T-helper 2 cell treated with Interferon-gamma antibody and Interleukin-4, amounts not matched to agents 5 μg/mL and 100 μg/mL, for 36 hours (primary cell): ENCODE measurements around the gene PAX3.

Experiments
- DNase-seq: peaks from one replicate; pipeline ENCODE4 v3.0.0; 2021; ENCODE audit warnings: low spot score
- H3K27ac Mint-ChIP-seq: one replicate; pipeline ENCODE4 v1.8.0; 2021; ENCODE audit warnings: mild to moderate bottlenecking, mixed read lengths
- H3K27me3 Mint-ChIP-seq: one replicate; pipeline ENCODE4 v1.8.0; 2021; ENCODE audit warnings: low read depth, mixed read lengths
- H3K36me3 Mint-ChIP-seq: one replicate; pipeline ENCODE4 v1.8.0; 2021; ENCODE audit warnings: low read depth, mixed read lengths
- H3K4me1 Mint-ChIP-seq: one replicate; pipeline ENCODE4 v1.8.0; 2021; ENCODE audit warnings: low read depth, mixed read lengths
- H3K4me3 Mint-ChIP-seq: one replicate; pipeline ENCODE4 v1.8.0; 2022; ENCODE audit warnings: mild to moderate bottlenecking, moderate library complexity, mixed read lengths
- H3K9me3 Mint-ChIP-seq: one replicate; pipeline ENCODE4 v1.8.0; 2021; ENCODE audit warnings: mixed read lengths

Gene PAX3

GRCh38 chr2:222305516-222306392 lies 7.0 kb upstream of the PAX3 start:
- no peak for DNase-seq
- Mint-ChIP-seq H3K4me3 (peak overlapping the region; percentile 82), H3K9me3 (no peaks in the 10 kb centered on the region), H3K27ac (peak overlapping the region; percentile 68), H3K4me1 (peaks cover 18% of the 10 kb centered on the region), H3K36me3 (peaks cover 7% of the 10 kb centered on the region), H3K27me3 (peaks cover 98% of the 10 kb centered on the region)

DNA sequence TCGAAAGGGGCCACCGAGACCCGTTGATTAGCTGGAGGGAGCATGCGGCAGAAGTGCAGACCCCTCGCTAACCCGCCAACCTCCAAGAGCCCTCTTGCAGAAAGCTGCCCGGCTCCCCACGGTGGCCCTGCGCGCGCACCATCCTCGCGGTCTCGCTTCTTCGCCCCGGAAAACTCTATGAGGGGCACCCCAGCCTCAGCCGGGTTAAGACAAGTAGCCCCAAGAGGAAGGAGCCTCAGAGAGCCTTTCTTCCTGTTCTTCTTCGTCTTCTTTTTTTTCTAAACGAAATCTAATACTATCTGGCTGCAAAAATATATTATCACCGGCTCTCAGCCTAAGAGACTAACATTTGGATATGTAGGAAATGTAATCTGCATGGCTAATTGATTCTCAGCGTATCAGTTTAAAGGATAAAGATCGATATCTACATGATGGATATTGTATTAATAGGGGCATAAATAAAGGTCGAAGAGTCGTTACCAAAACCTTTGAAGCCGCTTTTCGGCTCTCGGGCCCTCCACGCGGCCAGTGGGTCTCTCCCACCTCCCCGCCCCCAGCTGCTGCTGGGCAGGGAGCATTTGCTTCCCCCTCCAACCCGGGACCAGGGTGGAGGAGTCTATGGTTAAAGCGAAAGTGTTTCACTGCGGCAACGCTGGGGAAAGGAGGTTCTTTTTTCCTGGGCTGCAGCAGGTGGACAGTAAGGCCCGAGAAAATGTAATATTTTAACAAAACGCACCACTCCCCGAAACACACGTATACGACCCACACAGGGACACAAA lies 6.1 kb upstream of the PAX3 start:
- Mint-ChIP-seq H3K4me3 (peak overlapping the region; percentile 82), H3K36me3 (peaks cover 7% of the 10 kb centered on the region), H3K9me3 (no peaks in the 10 kb centered on the region), H3K27me3 (peaks cover 98% of the 10 kb centered on the region), H3K27ac (peak overlapping the region; percentile 78), H3K4me1 (peaks cover 18% of the 10 kb centered on the region)
- DNase-seq: no peak

DNA sequence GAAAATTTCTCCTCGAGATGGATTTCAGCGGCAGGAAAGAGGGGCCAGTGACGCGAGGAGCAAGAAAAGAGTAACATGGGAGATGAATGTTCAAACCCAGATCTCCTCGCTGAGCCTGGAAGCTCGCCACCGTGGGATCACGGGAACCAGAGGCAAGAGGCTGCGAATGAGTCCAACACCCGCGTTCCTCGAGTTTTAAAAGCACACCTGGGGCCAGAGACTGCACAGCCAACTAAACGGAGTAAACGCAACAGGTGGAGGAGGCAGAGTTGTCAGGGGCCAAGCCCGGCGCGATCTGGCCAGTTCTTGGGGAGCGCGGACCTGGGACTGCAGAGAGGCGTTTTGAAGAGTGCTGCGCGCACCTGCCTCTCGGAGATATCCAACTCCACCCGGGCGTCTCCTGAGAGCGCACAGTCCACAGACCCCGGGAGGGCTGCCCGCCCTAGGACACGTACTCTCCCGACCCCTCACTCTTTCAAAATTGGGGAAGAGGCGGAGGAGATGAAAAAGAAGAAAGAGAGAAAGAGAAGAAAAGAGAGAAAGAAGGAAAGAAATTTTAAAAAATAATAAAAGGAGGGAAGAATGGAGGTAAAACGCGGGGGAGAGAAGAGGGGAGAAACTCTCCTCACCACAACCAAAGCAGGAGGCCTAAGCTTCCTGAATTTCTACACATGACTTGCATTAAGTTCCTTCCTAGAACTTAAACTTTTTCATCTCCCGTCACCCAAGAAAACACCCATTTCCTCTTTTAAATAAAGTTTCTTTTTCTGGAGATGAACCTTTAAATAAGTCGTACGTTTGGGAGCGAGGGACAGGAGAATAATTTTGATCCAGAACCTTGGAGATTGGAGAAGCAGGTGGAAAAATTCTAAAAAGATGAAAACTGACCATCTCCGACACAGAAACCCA lies 5.3 kb upstream of the PAX3 start:
- Mint-ChIP-seq H3K27me3 (peaks cover 98% of the 10 kb centered on the region), H3K27ac (no peak overlapping the region), H3K9me3 (peaks cover 8% of the 10 kb centered on the region), H3K36me3 (peaks cover 9% of the 10 kb centered on the region), H3K4me3 (peak overlapping the region; percentile 50), H3K4me1 (peaks cover 21% of the 10 kb centered on the region)
- no peak for DNase-seq

GRCh38 chr2:222303045-222303827 lies 4.4 kb upstream of the PAX3 start:
- Mint-ChIP-seq H3K27me3 (peaks cover 96% of the 10 kb centered on the region), H3K27ac (peak overlapping the region; percentile 75), H3K4me1 (peaks cover 21% of the 10 kb centered on the region), H3K4me3 (no peak overlapping the region), H3K9me3 (peaks cover 11% of the 10 kb centered on the region), H3K36me3 (peaks cover 9% of the 10 kb centered on the region)
- DNase-seq: no peak

GRCh38 chr2:222302178-222303018 lies 3.6 kb upstream of the PAX3 start:
- Mint-ChIP-seq H3K36me3 (peaks cover 9% of the 10 kb centered on the region), H3K4me3 (no peak overlapping the region), H3K27me3 (peaks cover 96% of the 10 kb centered on the region), H3K27ac (peak overlapping the region; percentile 68), H3K4me1 (peaks cover 20% of the 10 kb centered on the region), H3K9me3 (peaks cover 11% of the 10 kb centered on the region)
- DNase-seq: no peak

- H3K27me3 Mint-ChIP-seq: peaks cover 96% of the 10 kb centered on the region
- peaks cover 11% of the 10 kb centered on the region for H3K9me3 Mint-ChIP-seq
- H3K36me3 Mint-ChIP-seq: peaks cover 9% of the 10 kb centered on the region
- no peak overlapping the region for H3K27ac Mint-ChIP-seq
- H3K4me1 Mint-ChIP-seq: peaks cover 18% of the 10 kb centered on the region
- H3K4me3 Mint-ChIP-seq: no peak overlapping the region
- DNase-seq: no peak
Measured at GRCh38 chr2:222301796-222302118, 3.0 kb upstream of the PAX3 start.

GRCh38 chr2:222301053-222301795 lies 2.4 kb upstream of the PAX3 start:
- Mint-ChIP-seq H3K27ac (no peak overlapping the region), H3K4me3 (no peak overlapping the region), H3K4me1 (peaks cover 17% of the 10 kb centered on the region), H3K36me3 (peaks cover 9% of the 10 kb centered on the region), H3K27me3 (peaks cover 96% of the 10 kb centered on the region), H3K9me3 (peaks cover 11% of the 10 kb centered on the region)
- DNase-seq: no peak

DNA sequence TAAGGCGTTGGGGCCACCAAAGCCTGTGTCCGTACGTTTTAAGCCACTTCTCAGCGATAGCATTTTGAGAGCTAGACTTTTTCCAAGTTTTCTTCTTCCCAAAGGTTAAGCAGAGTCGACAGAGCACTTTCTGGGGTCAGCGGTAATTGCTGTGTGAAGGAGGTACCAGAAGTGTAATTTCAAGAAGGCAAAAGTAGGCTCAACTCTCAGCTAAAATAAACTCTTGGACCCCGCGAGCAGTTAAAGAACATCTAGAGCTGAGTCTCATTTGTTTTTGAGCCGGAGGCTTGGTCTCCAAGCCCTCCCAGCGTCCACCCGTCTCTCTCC lies 1.9 kb upstream of the PAX3 start:
- peaks cover 11% of the 10 kb centered on the region for H3K9me3 Mint-ChIP-seq
- H3K4me1 Mint-ChIP-seq: peaks cover 19% of the 10 kb centered on the region
- no peak for DNase-seq
- H3K27me3 Mint-ChIP-seq: peaks cover 96% of the 10 kb centered on the region
- no peak overlapping the region for H3K4me3 Mint-ChIP-seq
- peaks cover 9% of the 10 kb centered on the region for H3K36me3 Mint-ChIP-seq
- H3K27ac Mint-ChIP-seq: no peak overlapping the region

GRCh38 chr2:222299906-222300725 lies 1.3 kb upstream of the PAX3 start:
- Mint-ChIP-seq H3K27me3 (peaks cover 96% of the 10 kb centered on the region), H3K9me3 (peaks cover 11% of the 10 kb centered on the region), H3K36me3 (peaks cover 9% of the 10 kb centered on the region), H3K4me3 (no peak overlapping the region), H3K4me1 (peaks cover 17% of the 10 kb centered on the region), H3K27ac (no peak overlapping the region)
- DNase-seq: no peak

- Mint-ChIP-seq H3K36me3 (peaks cover 3% of the 10 kb centered on the region), H3K4me1 (peaks cover 13% of the 10 kb centered on the region), H3K9me3 (peaks cover 11% of the 10 kb centered on the region), H3K27me3 (peaks cover 95% of the 10 kb centered on the region), H3K27ac (peak overlapping the region; percentile 26), H3K4me3 (no peak overlapping the region)
- DNase-seq: no peak
Measured at GRCh38 chr2:222298001-222298310, 842 bp downstream of the PAX3 start.

DNA sequence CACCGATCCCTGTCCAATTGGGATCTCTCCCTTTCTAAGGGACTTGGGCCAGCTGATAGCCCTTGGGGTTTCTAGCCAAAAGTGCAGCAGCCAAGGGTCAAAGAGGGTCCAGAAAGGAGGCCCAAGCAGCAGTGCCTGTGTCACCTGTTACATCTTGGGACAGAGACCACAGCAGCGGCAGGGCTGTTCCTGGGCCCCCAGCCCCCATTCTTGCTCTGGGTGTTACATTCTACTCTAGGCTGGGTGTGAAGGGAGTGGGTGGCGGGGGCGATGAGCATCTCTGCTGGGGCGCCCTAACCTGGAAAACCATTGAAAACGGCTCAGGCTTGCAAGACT lies 1.2 kb downstream of the PAX3 start:
- Mint-ChIP-seq H3K27ac (peak overlapping the region; percentile 10), H3K4me1 (peaks cover 13% of the 10 kb centered on the region), H3K36me3 (peaks cover 3% of the 10 kb centered on the region), H3K9me3 (peaks cover 11% of the 10 kb centered on the region), H3K4me3 (no peak overlapping the region), H3K27me3 (peaks cover 95% of the 10 kb centered on the region)
- DNase-seq: peak; percentile 2
